Measurements from ENCODE around the gene IL16.

DNA sequence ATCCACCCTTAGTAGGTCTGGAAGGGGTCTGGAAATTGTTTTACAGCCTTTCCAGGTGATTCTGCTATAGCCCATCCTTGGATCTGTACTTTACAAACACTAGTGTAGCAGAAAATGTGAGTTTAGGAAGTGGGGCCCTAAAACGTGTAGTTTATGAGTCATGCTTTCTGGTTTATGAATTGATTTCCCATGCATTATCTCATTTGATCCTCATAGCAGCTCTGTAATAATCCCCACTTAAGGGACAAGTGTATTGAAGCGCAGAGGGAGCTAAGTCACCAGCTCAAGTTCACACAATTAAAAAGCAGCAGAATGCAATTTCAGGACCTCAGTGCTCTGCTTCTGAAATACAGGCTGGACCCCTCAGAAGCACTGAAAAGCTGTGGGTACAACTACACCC is 149.9 kb downstream of the IL16 start:
- TF ChIP-seq CTCF (IDR thresholded peaks at IDR 0.05; ENCODE audit: low read depth, low read length, missing input control) (no peak), GABPA (IDR thresholded peaks at IDR 0.05 in 1 of 2, conservative IDR thresholded peaks at IDR 0.05 in 1 of 2) (no peak), RAD21 (IDR thresholded peaks at IDR 0.05) (no peak), TAF1 (conservative IDR thresholded peaks at IDR 0.05) (no peak), YY1 (IDR thresholded peaks at IDR 0.05) (no peak), SP1 (IDR thresholded peaks at IDR 0.05) (no peak), JUND (IDR thresholded peaks at IDR 0.05) (no peak), ATF3 (IDR thresholded peaks at IDR 0.05) (no peak), ZBTB33 (IDR thresholded peaks at IDR 0.05) (no peak), NR2F2 (IDR thresholded peaks at IDR 0.05) (no peak)

Data from liver (tissue), 3 donors.